Stimulated activated CD8-positive, alpha-beta memory T cell treated with anti-CD3 and anti-CD28 coated beads, Interleukin-2, amount 100 ng/mL, for 1 hour (primary cell): ENCODE data around the gene DNAI2.

Experiments
- DNase-seq, 2 donors: peaks; one replicate each; pipeline ENCODE4 v3.0.0-alpha.2; 2020; ENCODE audit warnings: low read depth in 2 of 2

Gene DNAI2

GRCh38 chr17:74274060-74274708 lies at the start of gene DNAI2:
TSS of gene DNAI2 (plus strand) at chr17:74274234. CDS start at chr17:74281818, 7,584 bp downstream.
- DNase-seq: no peak

GRCh38 chr17:74224959-74225725 lies 48.9 kb upstream of the DNAI2 start:
- DNase-seq: no peak

GRCh38 chr17:74226252-74226651 lies 47.8 kb upstream of the DNAI2 start:
- no peak for DNase-seq

GRCh38 chr17:74227271-74228080 lies 46.6 kb upstream of the DNAI2 start:
- DNase-seq: no peak

GRCh38 chr17:74228306-74228978 lies 45.6 kb upstream of the DNAI2 start:
- DNase-seq: no peak

- DNase-seq: no peak
These were observed 43.1 kb upstream of the DNAI2 start for GRCh38 chr17:74230896-74231295.

GRCh38 chr17:74231928-74232907 lies 41.8 kb upstream of the DNAI2 start:
- DNase-seq: no peak

- DNase-seq: no peak
These were observed 40.1 kb upstream of the DNAI2 start for GRCh38 chr17:74233937-74234336.

GRCh38 chr17:74234486-74234885 lies 39.5 kb upstream of the DNAI2 start:
- no peak for DNase-seq

- no peak for DNase-seq
These were observed 38.9 kb upstream of the DNAI2 start for GRCh38 chr17:74235040-74235581.

GRCh38 chr17:74235911-74236371 lies 38.1 kb upstream of the DNAI2 start:
- no peak for DNase-seq

GRCh38 chr17:74237321-74237720 lies 36.7 kb upstream of the DNAI2 start:
- no peak for DNase-seq

GRCh38 chr17:74239172-74239571 lies 34.9 kb upstream of the DNAI2 start:
- no peak for DNase-seq

GRCh38 chr17:74240618-74241205 lies 33.3 kb upstream of the DNAI2 start:
- no peak for DNase-seq

- no peak for DNase-seq
These were observed 32.6 kb upstream of the DNAI2 start for GRCh38 chr17:74241431-74241830.

GRCh38 chr17:74241847-74242246 lies 32.2 kb upstream of the DNAI2 start:
- no peak for DNase-seq

GRCh38 chr17:74243013-74243755 lies 30.9 kb upstream of the DNAI2 start:
- DNase-seq: no peak

- DNase-seq: no peak
These were observed 29.9 kb upstream of the DNAI2 start for GRCh38 chr17:74244128-74244527.

GRCh38 chr17:74244548-74244947 lies 29.5 kb upstream of the DNAI2 start:
- no peak for DNase-seq
